Measurements from ENCODE around the gene NFYB. TPM values are rescaled to one million over a fixed set of nuclear protein-coding genes. Genes with fewer than 3 reads are reported as not detected.
"Not testable (repeated sequence)": the region's sequence is repeated elsewhere in the genome, so short reads cannot be mapped to it uniquely, and the experiment has no call there.

The NFYB gene
- total RNA-seq, 5 donors from 2014 or later (not counting 1 experiment from before 2014, with no cell fraction given): 15.6 to 23.7 (median 22.3) TPM

DNA sequence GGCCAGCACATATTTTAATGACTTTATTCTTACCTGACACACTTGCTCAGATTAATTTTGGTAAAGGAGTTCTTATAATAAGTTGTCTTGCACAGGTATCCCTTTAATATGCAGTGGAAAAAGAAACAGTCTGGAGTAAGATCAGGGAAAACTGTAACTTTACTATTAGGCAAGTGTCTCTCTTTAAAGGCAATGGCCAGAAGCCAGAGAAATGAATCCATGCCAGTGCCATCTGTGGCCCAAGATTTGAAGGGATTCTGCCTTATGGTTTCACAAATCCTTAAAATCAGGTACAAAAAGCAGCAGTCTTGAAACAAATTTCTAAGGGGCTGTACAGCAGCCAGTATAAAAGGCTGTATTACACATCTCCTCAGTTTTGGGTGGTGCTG, 22.4 kb downstream of the NFYB start:
- Mint-ChIP-seq H3K4me1 (peaks cover 2 to 4% (median 2%) of the 10 kb centered on the region in 3 donors), H3K27ac (peak overlapping the region in 1 of 2 donors; percentile 71), H3K27me3 (no peaks in the 10 kb centered on the region), H3K9me3 (no peaks in the 10 kb centered on the region), H3K4me3 (no peak overlapping the region), H3K36me3 (peaks cover 24% of the 10 kb centered on the region)
- DNase-seq (no peak), ATAC-seq (replicated peaks in 1 of 4) (no peak)
- ChIA-PET CTCF (interaction anchor here in 1 of 2 donors (1.8 kb wide), 1 partner anchor 9 kb away, joined by 4 read pairs; no protein-coding TSS in a partner anchor), POLR2A (no interaction called here)
- no peaks in the 10 kb centered on the region for H3K27me3 ChIP-seq (replicated peaks in 1 of 2; ENCODE audit: control insufficient read depth in 2 of 2, extremely low read depth in 1 of 2, insufficient read depth in 2 of 2, low read length in 1 of 2)
- no peaks in the 10 kb centered on the region for H3K9me3 ChIP-seq
- no peak overlapping the region for H3K4me3 ChIP-seq (ENCODE audit: control insufficient read depth in 1 of 2, extremely low read depth in 1 of 2, low read length in 1 of 2)
- H3K4me1 ChIP-seq (ENCODE audit: control insufficient read depth in 1 of 2, extremely low read depth in 1 of 2, insufficient read depth in 2 of 2, low read length in 2 of 2): no peaks in the 10 kb centered on the region
- peaks cover 5 to 37% of the 10 kb centered on the region in 2 donors for H3K36me3 ChIP-seq (ENCODE audit: control insufficient read depth in 2 of 2, extremely low read depth in 1 of 2, insufficient read depth in 1 of 2, low read length in 1 of 2)
- H3K27ac ChIP-seq (ENCODE audit: low read length): no peak overlapping the region

GRCh38 chr12:104114834-104115586, 23.0 kb downstream of the NFYB start:
- H3K9me3 Mint-ChIP-seq; H3K9me3 ChIP-seq; H3K4me3 Mint-ChIP-seq; H3K27me3 ChIP-seq (replicated peaks in 1 of 2; ENCODE audit: control insufficient read depth in 2 of 2, extremely low read depth in 1 of 2, insufficient read depth in 2 of 2, low read length in 1 of 2); H3K4me3 ChIP-seq (ENCODE audit: control insufficient read depth in 1 of 2, extremely low read depth in 1 of 2, low read length in 1 of 2); POLR2A ChIA-PET; H3K4me1 ChIP-seq (ENCODE audit: control insufficient read depth in 1 of 2, extremely low read depth in 1 of 2, insufficient read depth in 2 of 2, low read length in 2 of 2); H3K27me3 Mint-ChIP-seq; ATAC-seq (replicated peaks in 1 of 4); CTCF ChIA-PET; H3K27ac Mint-ChIP-seq; H3K4me1 Mint-ChIP-seq; H3K27ac ChIP-seq (ENCODE audit: low read length); DNase-seq: not testable (repeated sequence)
- H3K36me3 ChIP-seq (ENCODE audit: control insufficient read depth in 2 of 2, extremely low read depth in 1 of 2, insufficient read depth in 1 of 2, low read length in 1 of 2): peaks cover 5 to 31% of the 10 kb centered on the region in 2 donors
- peaks cover 23% of the 10 kb centered on the region for H3K36me3 Mint-ChIP-seq
- WGBS (ENCODE audit: insufficient coverage): 100% methylated on average over 9 of the region's 14 CpGs

- Histone ChIP-seq H3K4me1 (ENCODE audit: control insufficient read depth in 1 of 2, extremely low read depth in 1 of 2, insufficient read depth in 2 of 2, low read length in 2 of 2) (peaks cover 0 to 6% of the 10 kb centered on the region in 2 experiments), H3K27ac (ENCODE audit: low read length) (no peak overlapping the region), H3K9me3 (no peaks in the 10 kb centered on the region), H3K4me3 (ENCODE audit: control insufficient read depth in 1 of 2, extremely low read depth in 1 of 2, low read length in 1 of 2) (no peak overlapping the region), H3K27me3 (replicated peaks in 1 of 2; ENCODE audit: control insufficient read depth in 2 of 2, extremely low read depth in 1 of 2, insufficient read depth in 2 of 2, low read length in 1 of 2) (no peaks in the 10 kb centered on the region), H3K36me3 (ENCODE audit: control insufficient read depth in 2 of 2, extremely low read depth in 1 of 2, insufficient read depth in 1 of 2, low read length in 1 of 2) (peaks cover 0 to 6% of the 10 kb centered on the region in 2 donors)
- ChIA-PET POLR2A (interaction anchor here in 1 of 2 donors (0.6 to 1.1 kb wide), 2 partner anchors 12 to 1241 kb away, joined by 3 to 5 read pairs; no protein-coding TSS in a partner anchor), CTCF (interaction anchor here (0.6 to 3.1 kb wide), 40 partner anchors 9 to 870 kb away, joined by 3 to 28 read pairs (median 5); partner anchors contain the start of genes HCFC2 (in 2 of the 2), HSP90B1 (in 1 of the 2), NFYB (in 1 of the 2) and TDG (in 1 of the 2))
- H3K27me3 Mint-ChIP-seq: no peaks in the 10 kb centered on the region
- DNase-seq: no peak
- H3K9me3 Mint-ChIP-seq: no peaks in the 10 kb centered on the region
- H3K27ac Mint-ChIP-seq: no peak overlapping the region
- H3K36me3 Mint-ChIP-seq: peaks cover 8% of the 10 kb centered on the region
- WGBS (ENCODE audit: insufficient coverage): no CpG with 5 or more reads among the region's 4 CpGs
- peak overlapping the region in 1 of 3 donors; percentile 19 for H3K4me3 Mint-ChIP-seq
- H3K4me1 Mint-ChIP-seq: peaks cover 10 to 12% (median 11%) of the 10 kb centered on the region in 3 donors
- ATAC-seq (replicated peaks in 1 of 4): peak in 1 of 4 experiments; percentile 11
These were observed 28.4 kb downstream of the NFYB start for GRCh38 chr12:104109446-104110271.

DNA sequence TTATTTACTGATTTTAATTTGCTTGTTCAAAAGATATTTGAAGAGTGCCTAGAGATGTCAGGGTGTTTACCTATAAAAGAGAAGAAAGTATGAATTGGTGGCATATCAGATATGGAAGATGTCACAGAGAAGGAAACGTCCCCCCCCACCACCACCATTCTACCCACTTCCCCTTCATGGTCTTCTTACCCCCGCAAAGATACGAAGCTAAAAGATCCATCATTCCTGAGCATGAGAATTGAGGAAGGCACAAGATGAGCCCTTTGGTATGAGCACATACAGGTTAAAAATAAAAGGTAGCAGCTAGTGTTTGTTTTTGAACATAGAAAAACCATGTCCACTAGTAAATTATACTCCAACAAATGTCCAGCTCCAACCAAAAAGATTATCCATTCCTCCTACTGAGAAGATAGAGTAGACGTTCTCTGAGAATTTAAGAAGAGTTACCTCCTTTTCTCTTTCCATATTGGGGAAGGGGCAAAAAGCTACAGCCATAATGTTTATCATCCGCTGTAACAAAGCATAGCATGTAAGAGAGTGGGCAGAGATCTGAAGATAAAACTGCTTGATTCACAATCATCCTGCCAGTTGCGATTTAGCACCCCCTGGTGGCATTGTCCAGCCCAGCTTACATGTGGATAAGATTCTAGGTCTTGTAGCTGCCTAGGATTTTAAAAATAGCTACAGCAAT, 29.1 kb downstream of the NFYB start:
- no peak overlapping the region for H3K27ac Mint-ChIP-seq
- H3K27ac ChIP-seq (ENCODE audit: low read length): no peak overlapping the region
- peaks cover 10 to 12% (median 10%) of the 10 kb centered on the region in 3 donors for H3K4me1 Mint-ChIP-seq
- H3K4me1 ChIP-seq (ENCODE audit: control insufficient read depth in 1 of 2, extremely low read depth in 1 of 2, insufficient read depth in 2 of 2, low read length in 2 of 2): peaks cover 0 to 6% of the 10 kb centered on the region in 2 experiments
- ATAC-seq (replicated peaks in 1 of 4): peak; percentile 97 to 99 (median 98)
- CTCF ChIA-PET: interaction anchor here (0.6 to 3.1 kb wide), 44 partner anchors 8 to 871 kb away, joined by 3 to 28 read pairs (median 5); partner anchors contain the start of genes HCFC2 (in 2 of the 2), HSP90B1 (in 1 of the 2), NFYB (in 1 of the 2) and TDG (in 1 of the 2)
- H3K4me3 ChIP-seq (ENCODE audit: control insufficient read depth in 1 of 2, extremely low read depth in 1 of 2, low read length in 1 of 2): no peak overlapping the region
- DNase-seq: peak; percentile 66 to 91 (median 83)
- H3K36me3 Mint-ChIP-seq: peaks cover 4% of the 10 kb centered on the region
- no peaks in the 10 kb centered on the region for H3K27me3 Mint-ChIP-seq
- peaks cover 0 to 4% of the 10 kb centered on the region in 2 donors for H3K36me3 ChIP-seq (ENCODE audit: control insufficient read depth in 2 of 2, extremely low read depth in 1 of 2, insufficient read depth in 1 of 2, low read length in 1 of 2)
- no peaks in the 10 kb centered on the region for H3K9me3 ChIP-seq
- H3K4me3 Mint-ChIP-seq: peak overlapping the region in 2 of 3 donors; percentile 19 to 31
- H3K9me3 Mint-ChIP-seq: no peaks in the 10 kb centered on the region
- 0% methylated on average over 2 of the region's 6 CpGs for WGBS (ENCODE audit: insufficient coverage)
- no peaks in the 10 kb centered on the region for H3K27me3 ChIP-seq (replicated peaks in 1 of 2; ENCODE audit: control insufficient read depth in 2 of 2, extremely low read depth in 1 of 2, insufficient read depth in 2 of 2, low read length in 1 of 2)
- POLR2A ChIA-PET: interaction anchor here in 1 of 2 donors (0.6 to 1.1 kb wide), 2 partner anchors 12 to 1242 kb away, joined by 3 to 5 read pairs; no protein-coding TSS in a partner anchor

GRCh38 chr12:104106965-104107364, 31.0 kb downstream of the NFYB start:
- ATAC-seq (replicated peaks in 1 of 4) (no peak), DNase-seq (no peak)
- no peak overlapping the region for H3K4me3 Mint-ChIP-seq
- no peaks in the 10 kb centered on the region for H3K36me3 ChIP-seq (ENCODE audit: control insufficient read depth in 2 of 2, extremely low read depth in 1 of 2, insufficient read depth in 1 of 2, low read length in 1 of 2)
- H3K27ac ChIP-seq (ENCODE audit: low read length): no peak overlapping the region
- CTCF ChIA-PET: interaction anchor here in 1 of 2 donors (1.0 to 3.1 kb wide), 3 partner anchors 19 to 49 kb away, joined by 3 to 28 read pairs (median 3); no protein-coding TSS in a partner anchor
- H3K27ac Mint-ChIP-seq: no peak overlapping the region
- WGBS (ENCODE audit: insufficient coverage): 89% methylated on average over 2 of the region's 2 CpGs
- POLR2A ChIA-PET: no interaction called here
- no peaks in the 10 kb centered on the region for H3K9me3 Mint-ChIP-seq
- no peaks in the 10 kb centered on the region for H3K27me3 ChIP-seq (replicated peaks in 1 of 2; ENCODE audit: control insufficient read depth in 2 of 2, extremely low read depth in 1 of 2, insufficient read depth in 2 of 2, low read length in 1 of 2)
- peaks cover 10 to 12% (median 10%) of the 10 kb centered on the region in 3 donors for H3K4me1 Mint-ChIP-seq
- H3K36me3 Mint-ChIP-seq: peaks cover 11% of the 10 kb centered on the region
- no peak overlapping the region for H3K4me3 ChIP-seq (ENCODE audit: control insufficient read depth in 1 of 2, extremely low read depth in 1 of 2, low read length in 1 of 2)
- H3K4me1 ChIP-seq (ENCODE audit: control insufficient read depth in 1 of 2, extremely low read depth in 1 of 2, insufficient read depth in 2 of 2, low read length in 2 of 2): peaks cover 0 to 6% of the 10 kb centered on the region in 2 experiments
- H3K9me3 ChIP-seq: no peaks in the 10 kb centered on the region
- H3K27me3 Mint-ChIP-seq: no peaks in the 10 kb centered on the region
